Prostate gland (tissue), 2 donors: ENCODE results near the gene ATP7A. TPM values are rescaled to one million over a fixed set of nuclear protein-coding genes. Genes with fewer than 3 reads are reported as not detected.

ENCODE experiments used
- DNase-seq: peaks from one replicate; pipeline ENCODE4 v3.0.0-alpha.2; 2019; ENCODE audit warnings: low spot score
- H3K27ac ChIP-seq, 2 donors: fragments of 200-600 bp; sonication (generic); 2 replicates each; pipeline ENCODE4 v1.5.1; 2017 to 2019
- H3K27me3 ChIP-seq: fragments of 200-600 bp; sonication (generic); replicated peaks from 2 replicates; pipeline ENCODE4 v1.5.1; 2019; ENCODE audit not compliant: insufficient read depth
- H3K36me3 ChIP-seq, 2 donors: fragments of 200-600 bp; sonication (generic); 1 replicate in 1 of 2; 2 replicates in 1 of 2; pipeline versions ENCODE4 v1.5.1 to v1.8.1; 2017 to 2019
- H3K4me1 ChIP-seq: fragments of 200-600 bp; sonication (generic); replicated peaks from 2 replicates; pipeline ENCODE4 v1.5.1; 2019
- H3K4me3 ChIP-seq, 2 donors: fragments of 200-600 bp; sonication (generic); 2 replicates each; pipeline ENCODE4 v1.5.1; 2017 to 2019
- H3K9me3 ChIP-seq: fragments of 200-600 bp; sonication (generic); 2 replicates; pipeline ENCODE4 v1.5.1; 2017
- CTCF ChIP-seq, 4 experiments: fragments of 200-600 bp in 2 of 4; fragments of 450-650 bp in 2 of 4; sonication (generic) in 2 of 4; IDR thresholded peaks; 1 replicate in 3 of 4; 2 replicates in 1 of 4; pipeline ENCODE4 v1.5.1; 2016 to 2019; ENCODE audit warnings: antibody characterized with exemption in 4 of 4, mild to moderate bottlenecking in 2 of 4, moderate library complexity in 2 of 4
- POLR2A ChIP-seq: fragments of 450-650 bp; IDR thresholded peaks from one replicate; pipeline ENCODE4 v1.6.1; 2016; ENCODE audit warnings: antibody characterized with exemption, mild to moderate bottlenecking
- POLR2AphosphoS5 ChIP-seq: sonication (generic); formaldehyde crosslinking; IDR thresholded peaks from one replicate; pipeline ENCODE4 v1.6.1; 2017; ENCODE audit warnings: antibody characterized with exemption
- WGBS: methylation state at CpG from one replicate; pipeline ENCODE4 v1.1.5; 2018; 5-methylcytosine and 5-hydroxymethylcytosine counted together
- intact Hi-C: fragments of 100-400 bp; cut with DNase I; formaldehyde crosslinking; loops from one replicate; pipeline ENCODE4 v1.14.2; 2022
- total RNA-seq, 2 donors: library from RNA; depleted of rRNA; stranded (reverse); fragments of >200 nt; gene quantifications; one replicate each; pipeline ENCODE4 v1.1.0, GENCODE V29; 2016

The ATP7A gene
- total RNA-seq, 2 donors from 2014 or later, result 9.8 to 15.1 TPM

GRCh38 chrX:77975755-77976154 is 65.3 kb downstream of the ATP7A start:
- Histone ChIP-seq H3K27me3 (no peaks in the 10 kb centered on the region), H3K4me3 (no peak overlapping the region), H3K9me3 (no peaks in the 10 kb centered on the region), H3K27ac (no peak overlapping the region), H3K4me1 (no peaks in the 10 kb centered on the region), H3K36me3 (no peaks in the 10 kb centered on the region)
- intact Hi-C loops, result no loop called here
- DNase-seq, result no peak
- TF ChIP-seq POLR2A (no peak), CTCF (IDR thresholded peaks at IDR 0.05) (no peak), POLR2AphosphoS5 (no peak)
- WGBS, result 100% methylated on average over 2 of the region's 2 CpGs

- no peak overlapping the region for H3K27ac ChIP-seq
- no peaks in the 10 kb centered on the region for H3K4me1 ChIP-seq
- no peak overlapping the region for H3K4me3 ChIP-seq
- H3K36me3 ChIP-seq, result no peaks in the 10 kb centered on the region
- intact Hi-C loops, result no loop called here
- no peaks in the 10 kb centered on the region for H3K27me3 ChIP-seq
- no peaks in the 10 kb centered on the region for H3K9me3 ChIP-seq
- TF ChIP-seq POLR2AphosphoS5 (no peak), POLR2A (no peak), CTCF (IDR thresholded peaks at IDR 0.05) (no peak)
- DNase-seq, result no peak
These were observed 66.6 kb downstream of the ATP7A start for GRCh38 chrX:77977095-77977494.

GRCh38 chrX:77977518-77977917 is 67.0 kb downstream of the ATP7A start:
- Histone ChIP-seq H3K4me3 (no peak overlapping the region), H3K9me3 (no peaks in the 10 kb centered on the region), H3K36me3 (no peaks in the 10 kb centered on the region), H3K27ac (no peak overlapping the region), H3K27me3 (no peaks in the 10 kb centered on the region), H3K4me1 (no peaks in the 10 kb centered on the region)
- DNase-seq, result no peak
- no peak for TF ChIP-seq POLR2A
- TF ChIP-seq POLR2AphosphoS5, result no peak
- no peak for TF ChIP-seq CTCF (IDR thresholded peaks at IDR 0.05)
- intact Hi-C loops, result no loop called here
- 92% methylated on average over 1 of the region's 1 CpG for WGBS

- TF ChIP-seq POLR2AphosphoS5 (no peak), POLR2A (no peak), CTCF (IDR thresholded peaks at IDR 0.05) (no peak)
- intact Hi-C loops, result no loop called here
- H3K4me1 ChIP-seq, result no peaks in the 10 kb centered on the region
- H3K36me3 ChIP-seq, result no peaks in the 10 kb centered on the region
- no peaks in the 10 kb centered on the region for H3K27me3 ChIP-seq
- no peaks in the 10 kb centered on the region for H3K9me3 ChIP-seq
- DNase-seq, result no peak
- H3K27ac ChIP-seq, result no peak overlapping the region
- 98% methylated on average over 4 of the region's 4 CpGs for WGBS
- no peak overlapping the region for H3K4me3 ChIP-seq
These were observed 69.4 kb downstream of the ATP7A start for GRCh38 chrX:77979870-77980269.

- Histone ChIP-seq H3K27me3 (no peaks in the 10 kb centered on the region), H3K27ac (no peak overlapping the region), H3K36me3 (no peaks in the 10 kb centered on the region), H3K9me3 (no peaks in the 10 kb centered on the region), H3K4me3 (no peak overlapping the region), H3K4me1 (no peaks in the 10 kb centered on the region)
- TF ChIP-seq POLR2A, result no peak
- no peak for TF ChIP-seq POLR2AphosphoS5
- TF ChIP-seq CTCF (IDR thresholded peaks at IDR 0.05), result no peak
- WGBS, result 100% methylated on average over 1 of the region's 1 CpG
- intact Hi-C loops, result no loop called here
- no peak for DNase-seq
These were observed 101.4 kb downstream of the ATP7A start for GRCh38 chrX:78011846-78012245.
